GM12875 (cell line): ENCODE measurements around the gene TSEN2.

Experiments
- H3K4me3 ChIP-seq: one replicate; pipeline ENCODE4 v1.5.1; 2011; ENCODE audit warnings: low read depth, low read length, control low read depth
- CTCF ChIP-seq: IDR thresholded peaks from 2 replicates; pipeline ENCODE4 v1.5.1; 2011; ENCODE audit warnings: low read depth, mild to moderate bottlenecking, control low read depth, inconsistent platforms, low read length, moderate library complexity, borderline replicate concordance; ENCODE audit not compliant: insufficient read depth

The TSEN2 gene

DNA sequence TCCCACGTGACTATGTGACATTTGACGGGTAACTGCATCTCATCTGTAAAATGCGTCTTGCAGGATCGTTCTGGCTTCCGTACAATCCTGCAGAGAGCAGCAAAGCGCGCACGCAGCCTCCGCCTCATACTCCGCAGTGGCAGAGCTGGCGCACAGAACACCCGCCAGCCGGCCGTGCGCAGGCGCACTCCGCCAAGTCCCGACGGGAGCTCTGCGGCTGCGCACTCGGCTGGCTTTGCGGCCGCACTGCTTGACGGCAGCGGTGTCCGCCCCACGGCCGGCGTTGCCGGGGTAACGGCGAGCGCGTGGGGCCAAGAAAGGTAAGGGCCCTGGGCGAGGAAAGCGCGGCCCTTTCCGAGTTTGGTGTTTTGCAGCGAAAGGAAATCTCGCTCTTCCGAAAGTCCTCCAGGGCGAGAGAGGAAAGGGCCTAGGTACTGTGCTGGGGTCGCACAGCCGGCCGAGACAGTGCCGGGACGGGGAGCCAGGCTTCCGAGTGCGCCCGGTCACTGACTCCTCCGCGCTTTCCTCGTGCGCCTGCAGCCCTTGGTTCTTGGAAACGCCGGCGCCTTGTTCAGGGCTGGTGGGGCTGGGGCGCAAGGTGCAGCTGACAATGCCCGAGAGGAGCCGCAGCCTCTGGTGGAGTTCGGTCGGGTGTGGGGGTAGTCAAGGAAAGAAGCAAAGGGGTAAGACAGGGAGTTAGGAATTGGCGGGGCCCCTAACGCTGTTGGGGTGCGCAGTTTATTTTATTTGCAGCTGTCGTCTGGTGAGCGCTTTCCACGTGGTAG is at the start of gene TSEN2:
TSEN2 (plus strand) TSS at position 283 of the 785 bp plus-strand sequence. CDS start 5,321 bp downstream, outside the sequence.
- peak within 1 kb of the TSS; percentile 81 for H3K4me3 ChIP-seq
- 0 out of 2 replicates have a peak, but pooled peaks have one; percentile 9 for TF ChIP-seq CTCF

- TF ChIP-seq CTCF: no peak
- H3K4me3 ChIP-seq: no peak overlapping the region
Measured at GRCh38 chr3:12436514-12437220, 47.6 kb upstream of the TSEN2 start.

GRCh38 chr3:12437221-12437605 is 47.1 kb upstream of the TSEN2 start:
- no peak overlapping the region for H3K4me3 ChIP-seq
- TF ChIP-seq CTCF: no peak

- TF ChIP-seq CTCF: no peak
- no peak overlapping the region for H3K4me3 ChIP-seq
Measured at GRCh38 chr3:12437861-12438260, 46.4 kb upstream of the TSEN2 start.

GRCh38 chr3:12438318-12438717 is 46.0 kb upstream of the TSEN2 start:
- no peak for TF ChIP-seq CTCF
- no peak overlapping the region for H3K4me3 ChIP-seq

DNA sequence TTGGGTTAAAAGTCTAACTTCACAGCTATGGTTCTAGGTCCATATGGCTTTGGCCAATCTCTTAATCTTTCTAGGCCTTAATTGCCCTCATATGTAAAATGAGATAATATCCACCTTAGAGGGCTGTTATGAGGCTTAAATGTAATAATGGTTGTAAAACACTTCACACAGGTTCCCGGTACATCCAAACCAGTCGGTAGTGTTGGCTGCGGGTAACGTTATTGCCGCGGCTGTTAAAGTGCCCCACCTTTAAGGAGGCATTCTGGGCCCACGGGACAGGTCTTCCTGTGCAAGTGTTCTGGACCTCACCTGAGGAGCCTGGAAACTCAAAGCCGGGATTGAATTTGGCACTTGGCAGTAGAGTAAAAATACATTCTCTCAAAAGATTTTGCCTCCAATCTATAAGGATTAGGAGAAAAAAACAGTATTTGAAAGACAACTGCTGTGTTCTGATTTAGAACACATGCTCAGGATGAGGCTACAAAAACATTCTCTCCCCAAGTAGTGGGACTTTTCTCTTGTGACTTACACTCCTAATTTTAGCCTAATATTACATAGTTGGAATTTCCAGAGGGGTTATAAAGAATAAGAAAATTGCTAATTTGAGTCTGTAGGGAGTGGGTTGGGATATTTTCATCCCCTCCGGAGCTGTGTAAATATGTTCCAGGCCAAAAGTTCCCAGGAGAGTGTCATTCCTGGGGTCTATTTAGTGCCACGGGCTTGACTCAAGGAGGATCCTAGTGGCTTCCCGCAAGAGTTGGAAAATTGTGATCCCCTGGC is 44.9 kb upstream of the TSEN2 start:
- no peak for TF ChIP-seq CTCF
- H3K4me3 ChIP-seq: no peak overlapping the region
